ENCODE results near the gene CTSE. TPM values are rescaled to one million over a fixed set of nuclear protein-coding genes. Genes with fewer than 3 reads are reported as not detected.
A peak's percentile ranks its signal among the peaks of the same experiment; 100 is the strongest.

CTSE gene
- polyA plus RNA-seq, 1 donor: 19.6 TPM

GRCh38 chr1:206035027-206035426 is 11.3 kb upstream of the CTSE start:
- Histone ChIP-seq H3K27ac (ENCODE audit: low read length) (no peak overlapping the region), H3K4me3 (ENCODE audit: low read length) (no peak overlapping the region), H3K4me1 (ENCODE audit: control insufficient read depth, insufficient read depth, low read length) (peaks cover 6% of the 10 kb centered on the region), H3K36me3 (ENCODE audit: control insufficient read depth, insufficient read depth, low read length) (no peaks in the 10 kb centered on the region), H3K27me3 (ENCODE audit: control insufficient read depth, insufficient read depth, low read length) (no peaks in the 10 kb centered on the region), H3K9me3 (ENCODE audit: control insufficient read depth, low read depth, low read length) (no peaks in the 10 kb centered on the region)
- peak in 1 of 2 donors; percentile 50 for DNase-seq
- WGBS (ENCODE audit: insufficient coverage, low lambda C conversion rate): 80% methylated on average over 1 of the region's 5 CpGs

- Histone ChIP-seq H3K27ac (ENCODE audit: low read length) (no peak overlapping the region), H3K27me3 (ENCODE audit: control insufficient read depth, insufficient read depth, low read length) (no peaks in the 10 kb centered on the region), H3K9me3 (ENCODE audit: control insufficient read depth, low read depth, low read length) (no peaks in the 10 kb centered on the region), H3K4me3 (ENCODE audit: low read length) (no peak overlapping the region), H3K4me1 (ENCODE audit: control insufficient read depth, insufficient read depth, low read length) (peaks cover 6% of the 10 kb centered on the region), H3K36me3 (ENCODE audit: control insufficient read depth, insufficient read depth, low read length) (no peaks in the 10 kb centered on the region)
- 96% methylated on average over 4 of the region's 5 CpGs for WGBS (ENCODE audit: insufficient coverage, low lambda C conversion rate)
- DNase-seq: no peak
Measured at GRCh38 chr1:206032380-206033140, 8.9 kb upstream of the CTSE start.

GRCh38 chr1:206030714-206031113 is 7.0 kb upstream of the CTSE start:
- H3K27ac ChIP-seq (ENCODE audit: low read length): no peak overlapping the region
- WGBS (ENCODE audit: insufficient coverage, low lambda C conversion rate): no CpG with 5 or more reads among the region's 4 CpGs
- no peaks in the 10 kb centered on the region for H3K36me3 ChIP-seq (ENCODE audit: control insufficient read depth, insufficient read depth, low read length)
- H3K9me3 ChIP-seq (ENCODE audit: control insufficient read depth, low read depth, low read length): no peaks in the 10 kb centered on the region
- H3K4me1 ChIP-seq (ENCODE audit: control insufficient read depth, insufficient read depth, low read length): peaks cover 6% of the 10 kb centered on the region
- H3K27me3 ChIP-seq (ENCODE audit: control insufficient read depth, insufficient read depth, low read length): no peaks in the 10 kb centered on the region
- H3K4me3 ChIP-seq (ENCODE audit: low read length): no peak overlapping the region
- peak; percentile 83 for DNase-seq

- no CpG with 5 or more reads among the region's 4 CpGs for WGBS (ENCODE audit: insufficient coverage, low lambda C conversion rate)
- Histone ChIP-seq H3K27ac (ENCODE audit: low read length) (no peak overlapping the region), H3K27me3 (ENCODE audit: control insufficient read depth, insufficient read depth, low read length) (no peaks in the 10 kb centered on the region), H3K36me3 (ENCODE audit: control insufficient read depth, insufficient read depth, low read length) (no peaks in the 10 kb centered on the region), H3K4me1 (ENCODE audit: control insufficient read depth, insufficient read depth, low read length) (peaks cover 6% of the 10 kb centered on the region), H3K4me3 (ENCODE audit: low read length) (no peak overlapping the region), H3K9me3 (ENCODE audit: control insufficient read depth, low read depth, low read length) (no peaks in the 10 kb centered on the region)
- DNase-seq: no peak
Measured at GRCh38 chr1:206030191-206030590, 6.5 kb upstream of the CTSE start.

- peaks cover under 1% of the 10 kb centered on the region for H3K4me1 ChIP-seq (ENCODE audit: control insufficient read depth, insufficient read depth, low read length)
- no peaks in the 10 kb centered on the region for H3K9me3 ChIP-seq (ENCODE audit: control insufficient read depth, low read depth, low read length)
- no CpG with 5 or more reads among the region's 4 CpGs for WGBS (ENCODE audit: insufficient coverage, low lambda C conversion rate)
- H3K27me3 ChIP-seq (ENCODE audit: control insufficient read depth, insufficient read depth, low read length): no peaks in the 10 kb centered on the region
- no peak for DNase-seq
- no peaks in the 10 kb centered on the region for H3K36me3 ChIP-seq (ENCODE audit: control insufficient read depth, insufficient read depth, low read length)
- H3K4me3 ChIP-seq (ENCODE audit: low read length): no peak overlapping the region
- no peak overlapping the region for H3K27ac ChIP-seq (ENCODE audit: low read length)
Measured at GRCh38 chr1:206029484-206029883, 5.8 kb upstream of the CTSE start.

- Histone ChIP-seq H3K27me3 (ENCODE audit: control insufficient read depth, insufficient read depth, low read length) (no peaks in the 10 kb centered on the region), H3K4me3 (ENCODE audit: low read length) (no peak overlapping the region), H3K36me3 (ENCODE audit: control insufficient read depth, insufficient read depth, low read length) (no peaks in the 10 kb centered on the region), H3K9me3 (ENCODE audit: control insufficient read depth, low read depth, low read length) (no peaks in the 10 kb centered on the region), H3K4me1 (ENCODE audit: control insufficient read depth, insufficient read depth, low read length) (peaks cover 4% of the 10 kb centered on the region), H3K27ac (ENCODE audit: low read length) (no peak overlapping the region)
- DNase-seq: no peak
- WGBS (ENCODE audit: insufficient coverage, low lambda C conversion rate): 80% methylated on average over 1 of the region's 3 CpGs
Measured at GRCh38 chr1:206025283-206025820, 1.7 kb upstream of the CTSE start.

- no peak overlapping the region for H3K4me3 ChIP-seq (ENCODE audit: low read length)
- DNase-seq: no peak
- H3K4me1 ChIP-seq (ENCODE audit: control insufficient read depth, insufficient read depth, low read length): peaks cover 4% of the 10 kb centered on the region
- WGBS (ENCODE audit: insufficient coverage, low lambda C conversion rate): 100% methylated on average over 1 of the region's 7 CpGs
- H3K9me3 ChIP-seq (ENCODE audit: control insufficient read depth, low read depth, low read length): no peaks in the 10 kb centered on the region
- H3K27me3 ChIP-seq (ENCODE audit: control insufficient read depth, insufficient read depth, low read length): no peaks in the 10 kb centered on the region
- H3K36me3 ChIP-seq (ENCODE audit: control insufficient read depth, insufficient read depth, low read length): no peaks in the 10 kb centered on the region
- H3K27ac ChIP-seq (ENCODE audit: low read length): no peak overlapping the region
Measured at GRCh38 chr1:206022766-206023165, 929 bp downstream of the CTSE start.

GRCh38 chr1:206021626-206022365 is 1.9 kb downstream of the CTSE start:
- no peak overlapping the region for H3K4me3 ChIP-seq (ENCODE audit: low read length)
- DNase-seq: no peak
- no CpG with 5 or more reads among the region's 4 CpGs for WGBS (ENCODE audit: insufficient coverage, low lambda C conversion rate)
- H3K27me3 ChIP-seq (ENCODE audit: control insufficient read depth, insufficient read depth, low read length): no peaks in the 10 kb centered on the region
- peaks cover 4% of the 10 kb centered on the region for H3K4me1 ChIP-seq (ENCODE audit: control insufficient read depth, insufficient read depth, low read length)
- H3K36me3 ChIP-seq (ENCODE audit: control insufficient read depth, insufficient read depth, low read length): no peaks in the 10 kb centered on the region
- H3K9me3 ChIP-seq (ENCODE audit: control insufficient read depth, low read depth, low read length): no peaks in the 10 kb centered on the region
- H3K27ac ChIP-seq (ENCODE audit: low read length): no peak overlapping the region

GRCh38 chr1:206021008-206021625 is 2.6 kb downstream of the CTSE start:
- Histone ChIP-seq H3K9me3 (ENCODE audit: control insufficient read depth, low read depth, low read length) (no peaks in the 10 kb centered on the region), H3K27me3 (ENCODE audit: control insufficient read depth, insufficient read depth, low read length) (no peaks in the 10 kb centered on the region), H3K4me3 (ENCODE audit: low read length) (no peak overlapping the region), H3K4me1 (ENCODE audit: control insufficient read depth, insufficient read depth, low read length) (peaks cover 4% of the 10 kb centered on the region), H3K27ac (ENCODE audit: low read length) (no peak overlapping the region), H3K36me3 (ENCODE audit: control insufficient read depth, insufficient read depth, low read length) (no peaks in the 10 kb centered on the region)
- peak in 1 of 2 donors; percentile 48 for DNase-seq
- no CpG with 5 or more reads among the region's 9 CpGs for WGBS (ENCODE audit: insufficient coverage, low lambda C conversion rate)

- Histone ChIP-seq H3K27ac (ENCODE audit: low read length) (no peak overlapping the region), H3K9me3 (ENCODE audit: control insufficient read depth, low read depth, low read length) (no peaks in the 10 kb centered on the region), H3K4me3 (ENCODE audit: low read length) (no peak overlapping the region), H3K4me1 (ENCODE audit: control insufficient read depth, insufficient read depth, low read length) (peaks cover 4% of the 10 kb centered on the region), H3K27me3 (ENCODE audit: control insufficient read depth, insufficient read depth, low read length) (no peaks in the 10 kb centered on the region), H3K36me3 (ENCODE audit: control insufficient read depth, insufficient read depth, low read length) (no peaks in the 10 kb centered on the region)
- no CpG with 5 or more reads among the region's 4 CpGs for WGBS (ENCODE audit: insufficient coverage, low lambda C conversion rate)
- peak in 1 of 2 donors; percentile 52 for DNase-seq
Measured at GRCh38 chr1:206020393-206021007, 3.2 kb downstream of the CTSE start.
